ENCODE results near the gene MRPS27. TPM values are rescaled to one million over a fixed set of nuclear protein-coding genes. Genes with fewer than 3 reads are reported as not detected.

The MRPS27 gene
- total and polyA plus RNA-seq, 2 donors from 2014 or later = 40.0 to 50.8 TPM

GRCh38 chr5:72358925-72359324 is 38.9 kb upstream of the MRPS27 start:
- intact Hi-C loops (cut with DNase I) = no loop called here
- DNase-seq (no peak), FAIRE-seq (no peak)
- TF ChIP-seq, protein P1, sequence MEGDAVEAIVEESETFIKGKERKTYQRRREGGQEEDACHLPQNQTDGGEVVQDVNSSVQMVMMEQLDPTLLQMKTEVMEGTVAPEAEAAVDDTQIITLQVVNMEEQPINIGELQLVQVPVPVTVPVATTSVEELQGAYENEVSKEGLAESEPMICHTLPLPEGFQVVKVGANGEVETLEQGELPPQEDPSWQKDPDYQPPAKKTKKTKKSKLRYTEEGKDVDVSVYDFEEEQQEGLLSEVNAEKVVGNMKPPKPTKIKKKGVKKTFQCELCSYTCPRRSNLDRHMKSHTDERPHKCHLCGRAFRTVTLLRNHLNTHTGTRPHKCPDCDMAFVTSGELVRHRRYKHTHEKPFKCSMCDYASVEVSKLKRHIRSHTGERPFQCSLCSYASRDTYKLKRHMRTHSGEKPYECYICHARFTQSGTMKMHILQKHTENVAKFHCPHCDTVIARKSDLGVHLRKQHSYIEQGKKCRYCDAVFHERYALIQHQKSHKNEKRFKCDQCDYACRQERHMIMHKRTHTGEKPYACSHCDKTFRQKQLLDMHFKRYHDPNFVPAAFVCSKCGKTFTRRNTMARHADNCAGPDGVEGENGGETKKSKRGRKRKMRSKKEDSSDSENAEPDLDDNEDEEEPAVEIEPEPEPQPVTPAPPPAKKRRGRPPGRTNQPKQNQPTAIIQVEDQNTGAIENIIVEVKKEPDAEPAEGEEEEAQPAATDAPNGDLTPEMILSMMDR (IDR thresholded peaks at IDR 0.05; ENCODE audit: borderline replicate concordance, extremely low read depth, insufficient read depth) = no peak
- no peaks in the 10 kb centered on the region for H3K27me3 ChIP-seq (ENCODE audit: control insufficient read depth, insufficient read depth, low read length)
- H3K9ac ChIP-seq (ENCODE audit: low read length in 3 of 3) = no peak overlapping the region
- H3K9me3 ChIP-seq (ENCODE audit: control insufficient read depth in 2 of 3, insufficient read depth in 1 of 3, low read length in 3 of 3) = no peaks in the 10 kb centered on the region
- H3K36me3 ChIP-seq (ENCODE audit: control insufficient read depth in 2 of 3, insufficient read depth in 3 of 3, low read length in 3 of 3) = peaks cover 0 to 8% (median 2%) of the 10 kb centered on the region in 3 donors
- no peak overlapping the region for H3K27ac ChIP-seq (ENCODE audit: low read depth in 2 of 2, low read length in 2 of 2)
- no peaks in the 10 kb centered on the region for H3K4me1 ChIP-seq (ENCODE audit: control insufficient read depth in 2 of 3, insufficient read depth in 2 of 3, low read depth in 1 of 3, low read length in 3 of 3)
- no peak overlapping the region for H3K4me3 ChIP-seq (ENCODE audit: low read length in 3 of 3)

- no peak for DNase-seq
- H3K4me1 ChIP-seq (ENCODE audit: control insufficient read depth in 2 of 3, insufficient read depth in 2 of 3, low read depth in 1 of 3, low read length in 3 of 3) = no peaks in the 10 kb centered on the region
- H3K9ac ChIP-seq (ENCODE audit: low read length in 3 of 3) = no peak overlapping the region
- no peak overlapping the region for H3K4me3 ChIP-seq (ENCODE audit: low read length in 3 of 3)
- FAIRE-seq = no peak
- intact Hi-C loops (cut with DNase I) = no loop called here
- TF ChIP-seq, protein P1 (IDR thresholded peaks at IDR 0.05; ENCODE audit: borderline replicate concordance, extremely low read depth, insufficient read depth) = no peak
- peaks cover 0 to 8% (median 0%) of the 10 kb centered on the region in 3 donors for H3K36me3 ChIP-seq (ENCODE audit: control insufficient read depth in 2 of 3, insufficient read depth in 3 of 3, low read length in 3 of 3)
- H3K27me3 ChIP-seq (ENCODE audit: control insufficient read depth, insufficient read depth, low read length) = no peaks in the 10 kb centered on the region
- H3K27ac ChIP-seq (ENCODE audit: low read depth in 2 of 2, low read length in 2 of 2) = no peak overlapping the region
- no peaks in the 10 kb centered on the region for H3K9me3 ChIP-seq (ENCODE audit: control insufficient read depth in 2 of 3, insufficient read depth in 1 of 3, low read length in 3 of 3)
Measured at GRCh38 chr5:72356361-72356760, 36.3 kb upstream of the MRPS27 start.

DNA sequence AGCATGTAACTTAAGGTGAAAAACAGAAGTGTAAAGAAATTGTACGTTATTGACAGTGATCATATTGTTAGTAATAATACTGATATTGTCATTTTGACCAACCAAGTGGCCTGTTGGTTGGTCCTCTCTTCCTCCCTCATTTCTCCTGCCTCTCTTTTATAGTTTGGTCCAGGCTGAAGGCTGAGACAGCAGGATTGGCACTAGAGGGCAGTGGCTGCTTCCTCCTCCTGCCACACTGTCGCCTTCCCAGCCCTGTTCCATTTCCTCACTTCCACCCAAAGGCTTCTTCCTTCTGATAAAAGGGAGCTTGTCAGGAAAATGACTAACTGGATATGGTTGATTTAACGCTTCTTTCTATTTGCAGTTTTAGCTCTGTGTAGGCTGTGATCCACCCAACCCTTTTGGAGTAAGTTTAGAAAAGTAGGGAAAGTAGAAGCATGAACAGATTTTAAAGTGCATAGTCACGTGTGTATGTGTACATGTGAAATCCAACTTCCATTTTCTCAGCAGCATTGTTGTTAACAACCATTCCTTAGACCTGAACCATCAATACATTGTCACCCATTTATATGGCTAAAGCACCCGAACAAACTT is 35.8 kb upstream of the MRPS27 start:
- TF ChIP-seq, protein P1 (IDR thresholded peaks at IDR 0.05; ENCODE audit: borderline replicate concordance, extremely low read depth, insufficient read depth) = no peak
- intact Hi-C loops (cut with DNase I) = no loop called here
- Histone ChIP-seq H3K27ac (ENCODE audit: low read depth in 2 of 2, low read length in 2 of 2) (no peak overlapping the region), H3K36me3 (ENCODE audit: control insufficient read depth in 2 of 3, insufficient read depth in 3 of 3, low read length in 3 of 3) (peaks cover 0 to 8% (median 0%) of the 10 kb centered on the region in 3 donors), H3K27me3 (ENCODE audit: control insufficient read depth, insufficient read depth, low read length) (no peaks in the 10 kb centered on the region), H3K4me3 (ENCODE audit: low read length in 3 of 3) (no peak overlapping the region), H3K9me3 (ENCODE audit: control insufficient read depth in 2 of 3, insufficient read depth in 1 of 3, low read length in 3 of 3) (no peaks in the 10 kb centered on the region), H3K4me1 (ENCODE audit: control insufficient read depth in 2 of 3, insufficient read depth in 2 of 3, low read depth in 1 of 3, low read length in 3 of 3) (no peaks in the 10 kb centered on the region), H3K9ac (ENCODE audit: low read length in 3 of 3) (no peak overlapping the region)
- FAIRE-seq (no peak), DNase-seq (peak in 3 of 5 donors; percentile 23 to 53 (median 45))

- FAIRE-seq (no peak), DNase-seq (no peak)
- H3K27me3 ChIP-seq (ENCODE audit: control insufficient read depth, insufficient read depth, low read length) = no peaks in the 10 kb centered on the region
- no peak overlapping the region for H3K4me3 ChIP-seq (ENCODE audit: low read length in 3 of 3)
- TF ChIP-seq, protein P1 (IDR thresholded peaks at IDR 0.05; ENCODE audit: borderline replicate concordance, extremely low read depth, insufficient read depth) = no peak
- no peaks in the 10 kb centered on the region for H3K36me3 ChIP-seq (ENCODE audit: control insufficient read depth in 2 of 3, insufficient read depth in 3 of 3, low read length in 3 of 3)
- no peak overlapping the region for H3K9ac ChIP-seq (ENCODE audit: low read length in 3 of 3)
- no peaks in the 10 kb centered on the region for H3K9me3 ChIP-seq (ENCODE audit: control insufficient read depth in 2 of 3, insufficient read depth in 1 of 3, low read length in 3 of 3)
- intact Hi-C loops (cut with DNase I) = no loop called here
- H3K27ac ChIP-seq (ENCODE audit: low read depth in 2 of 2, low read length in 2 of 2) = no peak overlapping the region
- no peaks in the 10 kb centered on the region for H3K4me1 ChIP-seq (ENCODE audit: control insufficient read depth in 2 of 3, insufficient read depth in 2 of 3, low read depth in 1 of 3, low read length in 3 of 3)
Measured at GRCh38 chr5:72353046-72353445, 33.0 kb upstream of the MRPS27 start.
